GM19455 (cell line): ENCODE measurements around the gene FAT4.
A peak's percentile ranks its signal among the peaks of the same experiment; 100 is the strongest.

Source experiments
- ATAC-seq: cut with Tn5 transposase; IDR thresholded peaks from one replicate; pipeline ENCODE4 v1.9.1; 2021; ENCODE audit not compliant: unreplicated experiment

The FAT4 gene, protein sequence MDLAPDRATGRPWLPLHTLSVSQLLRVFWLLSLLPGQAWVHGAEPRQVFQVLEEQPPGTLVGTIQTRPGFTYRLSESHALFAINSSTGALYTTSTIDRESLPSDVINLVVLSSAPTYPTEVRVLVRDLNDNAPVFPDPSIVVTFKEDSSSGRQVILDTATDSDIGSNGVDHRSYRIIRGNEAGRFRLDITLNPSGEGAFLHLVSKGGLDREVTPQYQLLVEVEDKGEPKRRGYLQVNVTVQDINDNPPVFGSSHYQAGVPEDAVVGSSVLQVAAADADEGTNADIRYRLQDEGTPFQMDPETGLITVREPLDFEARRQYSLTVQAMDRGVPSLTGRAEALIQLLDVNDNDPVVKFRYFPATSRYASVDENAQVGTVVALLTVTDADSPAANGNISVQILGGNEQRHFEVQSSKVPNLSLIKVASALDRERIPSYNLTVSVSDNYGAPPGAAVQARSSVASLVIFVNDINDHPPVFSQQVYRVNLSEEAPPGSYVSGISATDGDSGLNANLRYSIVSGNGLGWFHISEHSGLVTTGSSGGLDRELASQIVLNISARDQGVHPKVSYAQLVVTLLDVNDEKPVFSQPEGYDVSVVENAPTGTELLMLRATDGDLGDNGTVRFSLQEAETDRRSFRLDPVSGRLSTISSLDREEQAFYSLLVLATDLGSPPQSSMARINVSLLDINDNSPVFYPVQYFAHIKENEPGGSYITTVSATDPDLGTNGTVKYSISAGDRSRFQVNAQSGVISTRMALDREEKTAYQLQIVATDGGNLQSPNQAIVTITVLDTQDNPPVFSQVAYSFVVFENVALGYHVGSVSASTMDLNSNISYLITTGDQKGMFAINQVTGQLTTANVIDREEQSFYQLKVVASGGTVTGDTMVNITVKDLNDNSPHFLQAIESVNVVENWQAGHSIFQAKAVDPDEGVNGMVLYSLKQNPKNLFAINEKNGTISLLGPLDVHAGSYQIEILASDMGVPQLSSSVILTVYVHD (N-terminal part only)

GRCh38 chr4:125314676-125315575 is at the start of gene FAT4:
Gene FAT4, plus strand, starts transcription at chr4:125314955. Its CDS starts 1,457 bp downstream, at chr4:125316412.
- ATAC-seq = peak; percentile 71

- no peak for ATAC-seq
Observed at GRCh38 chr4:125265846-125266245, 48.9 kb upstream of the FAT4 start.

- ATAC-seq = no peak
Observed at GRCh38 chr4:125266901-125267604, 47.7 kb upstream of the FAT4 start.

- no peak for ATAC-seq
Observed at GRCh38 chr4:125267630-125268029, 47.1 kb upstream of the FAT4 start.

DNA sequence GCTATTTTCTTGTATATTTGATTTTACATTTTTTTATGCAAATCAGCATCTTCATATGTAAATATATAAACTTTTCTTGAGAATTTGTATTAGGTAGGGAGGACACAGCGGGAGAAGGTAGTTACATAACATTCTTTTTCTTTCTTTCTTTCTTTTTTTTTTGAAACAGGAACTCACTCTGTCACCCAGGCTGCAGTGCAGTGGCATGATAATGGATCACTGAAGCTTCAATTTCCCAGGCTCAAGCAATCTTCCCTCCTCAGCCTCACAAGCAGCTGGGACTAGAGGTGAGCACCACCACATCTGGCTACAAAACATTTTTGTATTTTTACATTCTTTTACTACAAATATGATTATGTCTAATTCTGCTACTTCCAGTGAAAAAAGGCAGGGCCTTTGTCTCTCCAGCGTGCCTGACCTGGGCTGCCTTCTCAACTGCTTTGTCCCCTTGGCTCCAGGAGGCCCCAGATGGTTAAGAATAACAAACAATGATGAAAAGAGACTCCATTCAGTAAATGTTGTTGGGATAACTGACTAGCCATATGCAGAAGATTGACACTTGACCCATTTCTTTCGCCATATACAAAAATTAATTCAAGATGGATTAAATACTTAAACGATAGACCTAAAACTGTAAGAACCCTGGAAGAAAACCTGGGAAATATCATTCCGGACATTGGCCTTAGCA is 46.5 kb upstream of the FAT4 start:
- no peak for ATAC-seq

DNA sequence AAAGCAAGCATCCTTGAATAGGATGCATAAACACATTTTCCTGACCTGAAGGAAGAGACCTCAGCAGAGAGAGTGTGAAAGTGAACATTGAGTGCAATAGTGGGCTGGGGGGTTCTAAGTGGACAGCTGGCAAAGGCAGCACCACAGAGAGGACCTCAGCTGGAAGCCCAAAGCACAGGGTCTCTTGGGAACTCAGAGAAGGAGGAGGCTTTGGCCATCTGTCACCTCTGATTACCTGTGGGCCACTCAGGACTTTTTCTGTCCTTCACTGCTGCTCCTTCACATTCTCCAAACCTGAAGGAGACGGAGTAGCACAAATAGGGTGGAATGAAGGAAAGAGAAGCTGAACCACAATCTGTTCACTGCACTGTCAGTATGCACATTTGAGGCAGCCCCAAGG is 37.9 kb upstream of the FAT4 start:
- ATAC-seq = no peak

GRCh38 chr4:125277790-125278189 is 37.0 kb upstream of the FAT4 start:
- no peak for ATAC-seq

DNA sequence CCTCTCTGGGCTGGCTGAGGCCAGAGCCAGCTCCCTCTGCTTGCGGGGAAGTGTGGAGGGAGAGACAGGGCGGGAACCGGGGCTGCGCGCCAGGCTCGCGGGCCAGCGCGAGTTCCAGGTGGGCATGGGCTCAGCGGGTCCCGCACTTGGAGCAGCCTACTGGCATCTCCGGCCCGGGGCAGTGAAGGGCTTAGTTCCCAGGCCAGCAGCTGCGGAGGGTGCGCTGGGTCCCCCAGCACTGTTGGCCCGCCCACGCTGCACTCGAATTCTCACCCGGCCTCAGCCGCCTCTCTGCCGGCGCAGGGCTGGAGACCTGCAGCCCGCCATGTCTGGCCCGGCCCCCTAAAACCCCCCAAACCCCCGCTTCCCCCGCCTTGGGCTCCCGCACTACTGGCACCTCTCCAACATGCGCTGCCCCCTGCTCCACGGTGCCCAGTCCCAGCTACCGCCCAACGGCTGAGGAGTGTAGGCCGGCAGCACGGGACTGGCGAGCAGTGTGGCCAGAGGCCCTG is 33.8 kb upstream of the FAT4 start:
- no peak for ATAC-seq

DNA sequence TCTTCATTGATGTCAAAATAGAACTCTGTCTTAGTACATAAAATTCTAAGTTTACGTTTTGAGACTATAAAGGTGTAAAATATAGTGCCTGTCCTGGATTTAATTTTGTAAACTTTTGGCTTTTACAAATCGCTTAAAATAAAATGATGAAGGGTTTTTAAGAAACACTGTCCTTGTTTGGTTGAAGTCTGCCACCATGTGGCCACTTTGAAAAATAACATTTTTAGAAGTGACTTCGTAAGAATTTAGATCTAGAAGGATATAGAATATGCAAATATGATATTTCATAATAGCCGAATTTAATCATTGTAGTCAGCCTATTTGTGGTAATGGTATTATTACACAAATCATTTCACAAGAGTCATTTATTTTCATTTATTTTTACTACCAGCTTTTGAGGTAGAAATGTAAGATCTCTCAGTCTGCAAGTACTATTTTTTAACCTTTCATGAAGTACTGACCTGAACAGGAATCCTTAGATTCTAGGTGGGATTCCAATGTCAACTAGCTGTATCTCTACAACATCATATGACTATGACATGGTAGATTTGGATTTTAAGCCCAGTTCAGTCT is 31.0 kb upstream of the FAT4 start:
- ATAC-seq = no peak

DNA sequence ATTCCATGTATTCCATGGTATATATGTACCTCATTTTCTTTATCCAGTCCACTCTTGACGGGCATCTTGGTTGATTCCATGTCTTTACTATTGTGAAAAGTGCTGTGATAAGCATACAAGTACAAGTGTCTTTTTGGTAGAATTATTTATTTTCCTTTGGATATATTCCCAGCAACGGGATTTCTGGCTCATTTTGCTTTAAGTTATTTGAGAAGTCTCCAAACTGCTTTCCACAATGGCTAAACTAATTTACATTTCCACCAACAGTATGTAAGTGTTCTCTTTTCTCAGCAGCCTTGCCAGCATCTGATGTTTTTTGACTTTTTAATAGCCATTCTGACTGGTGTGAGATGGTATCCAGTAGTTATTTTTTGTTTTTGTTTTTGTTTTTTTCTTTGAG is 17.6 kb upstream of the FAT4 start:
- ATAC-seq = no peak

GRCh38 chr4:125303058-125303457 is 11.7 kb upstream of the FAT4 start:
- ATAC-seq = no peak

DNA sequence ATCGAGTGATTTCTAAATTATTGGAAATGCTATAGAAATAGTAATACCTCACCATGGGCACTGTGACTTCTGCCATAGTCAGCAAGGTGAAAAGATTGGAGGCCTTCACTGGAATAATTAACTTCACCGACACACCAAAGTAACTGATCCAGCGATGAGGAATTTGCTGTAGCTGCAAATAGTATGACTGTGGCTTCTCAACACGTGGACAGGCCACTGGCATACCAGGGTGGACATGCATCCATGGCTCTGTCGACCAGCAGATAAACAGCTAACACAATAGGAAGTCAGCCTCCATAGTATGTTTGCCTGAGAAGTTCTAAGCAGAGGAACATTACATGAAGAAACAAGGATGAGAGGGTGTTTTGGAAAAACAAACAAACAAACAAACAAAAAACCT is 10.9 kb upstream of the FAT4 start:
- no peak for ATAC-seq

DNA sequence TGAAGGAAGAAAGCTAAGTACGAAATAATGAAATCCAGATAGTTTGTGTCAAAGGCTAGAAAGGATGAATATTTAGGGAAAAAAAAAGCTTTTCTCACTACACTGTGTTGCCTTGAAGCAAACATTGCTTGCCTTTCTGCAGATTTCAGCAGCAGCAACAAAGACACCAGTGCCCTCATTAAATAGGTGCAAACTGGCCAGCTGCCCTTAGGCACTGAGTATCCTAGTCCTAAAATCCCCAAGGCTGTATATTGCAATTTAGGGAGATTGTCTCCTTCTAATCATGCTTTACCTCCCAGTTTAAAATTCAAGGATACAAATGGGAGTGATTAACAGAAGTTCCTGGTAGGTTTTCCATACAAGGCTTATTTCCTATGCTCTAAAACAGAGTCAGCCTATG is 8.6 kb upstream of the FAT4 start:
- ATAC-seq = no peak

DNA sequence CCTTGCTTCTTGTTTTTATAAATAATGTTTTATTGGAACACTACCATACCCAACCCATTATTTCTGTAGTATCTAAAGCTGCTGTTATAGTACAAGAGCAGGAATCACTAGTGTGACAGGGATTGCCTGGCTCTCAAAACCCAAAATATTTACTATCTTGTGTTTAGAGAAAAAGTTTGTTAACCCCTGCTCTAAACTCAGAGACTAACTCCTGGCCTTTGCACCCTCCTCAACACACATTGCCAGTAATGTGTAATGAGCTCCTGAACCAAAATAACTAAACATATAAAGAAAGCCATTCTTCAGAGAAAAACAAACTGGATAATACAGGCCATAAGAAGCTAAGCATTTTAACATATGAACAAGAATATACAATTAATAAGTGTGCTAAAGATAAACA is 8.2 kb upstream of the FAT4 start:
- no peak for ATAC-seq

GRCh38 chr4:125311503-125311902 is 3.3 kb upstream of the FAT4 start:
- ATAC-seq = no peak

- ATAC-seq = peak; percentile 57
Observed at GRCh38 chr4:125313497-125313896, 1.3 kb upstream of the FAT4 start.

- no peak for ATAC-seq
Observed at GRCh38 chr4:125313989-125314667, 627 bp upstream of the FAT4 start.

DNA sequence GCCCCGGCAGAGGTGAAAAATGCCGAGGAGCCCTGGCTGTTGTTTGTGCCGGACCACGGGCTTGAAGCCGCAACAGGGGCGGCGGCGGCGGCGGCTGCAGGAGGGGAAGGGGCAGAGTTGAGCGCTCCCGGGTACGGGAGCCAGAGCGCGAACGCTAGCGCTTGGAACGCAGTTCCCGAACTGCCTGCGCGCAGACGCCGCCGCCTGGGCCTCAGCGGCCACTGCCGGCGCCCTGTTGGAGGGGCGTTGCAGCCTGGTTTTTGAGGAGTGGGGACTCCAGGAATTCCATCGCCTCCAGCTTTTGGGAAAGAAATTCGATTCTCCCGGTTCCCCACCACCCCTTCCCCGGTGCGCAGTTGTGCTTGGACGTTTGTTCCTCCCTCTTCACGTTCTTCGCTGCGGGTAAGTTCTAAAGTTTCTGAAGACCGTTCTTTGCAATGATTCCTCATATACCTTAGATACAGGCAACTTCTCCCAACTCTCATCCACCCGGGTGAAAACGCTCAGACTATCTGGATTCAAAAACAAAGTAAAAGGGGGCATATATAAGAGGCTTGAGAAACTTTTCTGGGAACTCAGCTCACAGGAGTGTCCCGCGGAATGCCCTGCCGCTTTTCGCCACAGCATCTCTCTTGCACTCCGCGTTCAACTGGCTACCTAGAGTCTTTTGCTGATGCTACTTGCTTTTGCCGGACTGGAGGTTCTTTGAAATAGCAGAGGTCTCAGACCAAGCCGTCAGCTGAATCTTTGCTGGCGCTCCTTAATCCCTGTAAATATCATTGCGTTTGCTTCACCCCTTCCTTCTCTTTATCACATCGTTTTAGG is 1.0 kb downstream of the FAT4 start:
- ATAC-seq = no peak
